Heart right ventricle (tissue), 16 donors: ENCODE data around the gene USP47. TPM values are rescaled to one million over a fixed set of nuclear protein-coding genes. Genes with fewer than 3 reads are reported as not detected.
A peak's percentile ranks its signal among the peaks of the same experiment; 100 is the strongest.

Source experiments
- ATAC-seq, 8 donors: fragments of 200-7000 bp; cut with Tn5 transposase; one replicate each; pipeline ENCODE4 v1.9.1; 2020; ENCODE audit warnings: mild to moderate bottlenecking in 8 of 8, moderate library complexity in 8 of 8, moderate number of reproducible peaks in 1 of 8
- DNase-seq, 2 donors: peaks; one replicate each; pipeline ENCODE4 v3.0.0-alpha.2; 2020
- H3K27ac ChIP-seq, 10 donors: fragments of 200-600 bp; sonication (generic) in 2 of 10; one replicate each; pipeline versions ENCODE4 v1.5.0 to v1.8.0; 2020 to 2022; ENCODE audit warnings: mild to moderate bottlenecking in 3 of 10
- H3K27me3 ChIP-seq, 7 donors: fragments of 200-600 bp; one replicate each; pipeline ENCODE4 v1.8.0; 2021 to 2022; ENCODE audit warnings: mild to moderate bottlenecking in 2 of 7
- H3K36me3 ChIP-seq, 9 donors: fragments of 200-600 bp; sonication (generic) in 1 of 9; one replicate each; pipeline versions ENCODE4 v1.5.0 to v1.8.0; 2020 to 2022; ENCODE audit warnings: mild to moderate bottlenecking in 2 of 9
- H3K4me1 ChIP-seq, 9 donors: fragments of 200-600 bp; sonication (generic) in 1 of 9; one replicate each; pipeline versions ENCODE4 v1.5.0 to v1.8.0; 2020 to 2022; ENCODE audit warnings: mild to moderate bottlenecking in 4 of 9
- H3K4me3 ChIP-seq, 10 donors: fragments of 200-600 bp; sonication (generic) in 2 of 10; one replicate each; pipeline versions ENCODE4 v1.5.0 to v1.8.0; 2020 to 2022; ENCODE audit warnings: mild to moderate bottlenecking in 7 of 10, moderate library complexity in 2 of 10
- H3K9me3 ChIP-seq, 11 donors: fragments of 200-600 bp in 10 of 11; sonication (generic) in 2 of 11; one replicate each; pipeline versions ENCODE4 v1.5.0 to v1.8.0; 2013 to 2022; ENCODE audit warnings: mild to moderate bottlenecking in 2 of 11, control low read depth in 1 of 11, moderate library complexity in 1 of 11
- WGBS, 2 donors: extraction: QIAGEN DNeasy Blood & Tissue Kit; methylation state at CpG; one replicate each; pipeline ENCODE4 v1.1.7; 2013; ENCODE audit warnings: inconsistent platforms in 1 of 2; 5-methylcytosine and 5-hydroxymethylcytosine counted together
- intact Hi-C, 10 donors: fragments of 100-400 bp; cut with DNase I; formaldehyde crosslinking; loops; one replicate each; pipeline versions ENCODE4 v1.11.1 to v1.14.2; 2022
- polyA plus RNA-seq, 2 donors: library from polyadenylated mRNA; stranded (reverse); fragments of 200-250 nt; gene quantifications; one replicate each; pipeline ENCODE4 v1.2.3, GENCODE V29; 2013
- total RNA-seq, 10 donors: library from RNA; stranded (reverse); fragmentation: NEBNext Ultra II Directional in 3 of 10; extraction: Animal tissue kit (Norgen Biotek cat#: 25700) in 3 of 10; gene quantifications; one replicate each; pipeline versions ENCODE4 v1.2.1 to v1.2.4, GENCODE V29; 2021 to 2023
- TF ChIP-seq, protein P1 (sequence below), 9 donors: fragments of 200-600 bp; sonication (generic) in 2 of 9; IDR thresholded peaks; one replicate each; pipeline versions ENCODE4 v1.5.0 to v1.8.0; 2021 to 2022; ENCODE audit warnings: antibody characterized with exemption in 9 of 9, mild to moderate bottlenecking in 5 of 9, moderate library complexity in 1 of 9
- donor health status: Arrhythmogenic right ventricular cardiomyopathy.
- donor health status: ischemic (EF 13 %, LVEDD 7.1; RV severe dilation, severe dysfunction).
- donor health status: healthy with polysubstance abuse.
- donor health status: DM: no; HTN: yes; CAD: no.
- donor health status: DM: no; HTN: no; CAD: no.
- donor health status: ischemic (EF 25% LVEDD 6.9; RV normal size, moderate dysfunction).
- donor health status: ischemic (EF 25% LVEDD 5.7; RV mildly dilated, moderate dysfunction).
- donor health status: healthy.
- donor health status: DM: yes; HTN: yes; CAD: no.
- donor health status: Ischemic cardiomyopathy.
- donor health status: ischemic (EF 35%, LVEDD 5.7; RV mildly dilated, moderate dysfunction).
- donor health status: nonischemic (EF 11% LVEDD 7.7; RV severe dilation, severe dysfunction).
- donor health status: DM: yes; HTN: yes; CAD: no.
- donor health status: PGD.
- donor health status: ischemic (EF 29% LVEDD 5.4; RV normal size, mild dysfunction).
- donor health status: nonischemic (EF 23%, LVEDD 6.1; RV moderate dilation, normal function).

The USP47 gene
- total and polyA plus RNA-seq, 12 donors: 30.5 to 56.4 (median 52.5) TPM

GRCh38 chr11:11981840-11982239, 140.1 kb downstream of the USP47 start:
- intact Hi-C loops: no loop called here
- no peaks in the 10 kb centered on the region for H3K27me3 ChIP-seq
- ATAC-seq: no peak
- no peak overlapping the region for H3K4me3 ChIP-seq
- peak overlapping the region in 9 of 10 donors; percentile 12 to 92 (median 86) for H3K27ac ChIP-seq
- H3K36me3 ChIP-seq: no peaks in the 10 kb centered on the region
- H3K9me3 ChIP-seq: no peaks in the 10 kb centered on the region
- WGBS, 2 donors: 88 to 93% methylated on average over 6 of the region's 6 CpGs
- peaks cover 65 to 99% (median 84%) of the 10 kb centered on the region in 9 donors for H3K4me1 ChIP-seq
- TF ChIP-seq, protein P1, sequence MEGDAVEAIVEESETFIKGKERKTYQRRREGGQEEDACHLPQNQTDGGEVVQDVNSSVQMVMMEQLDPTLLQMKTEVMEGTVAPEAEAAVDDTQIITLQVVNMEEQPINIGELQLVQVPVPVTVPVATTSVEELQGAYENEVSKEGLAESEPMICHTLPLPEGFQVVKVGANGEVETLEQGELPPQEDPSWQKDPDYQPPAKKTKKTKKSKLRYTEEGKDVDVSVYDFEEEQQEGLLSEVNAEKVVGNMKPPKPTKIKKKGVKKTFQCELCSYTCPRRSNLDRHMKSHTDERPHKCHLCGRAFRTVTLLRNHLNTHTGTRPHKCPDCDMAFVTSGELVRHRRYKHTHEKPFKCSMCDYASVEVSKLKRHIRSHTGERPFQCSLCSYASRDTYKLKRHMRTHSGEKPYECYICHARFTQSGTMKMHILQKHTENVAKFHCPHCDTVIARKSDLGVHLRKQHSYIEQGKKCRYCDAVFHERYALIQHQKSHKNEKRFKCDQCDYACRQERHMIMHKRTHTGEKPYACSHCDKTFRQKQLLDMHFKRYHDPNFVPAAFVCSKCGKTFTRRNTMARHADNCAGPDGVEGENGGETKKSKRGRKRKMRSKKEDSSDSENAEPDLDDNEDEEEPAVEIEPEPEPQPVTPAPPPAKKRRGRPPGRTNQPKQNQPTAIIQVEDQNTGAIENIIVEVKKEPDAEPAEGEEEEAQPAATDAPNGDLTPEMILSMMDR (IDR thresholded peaks at IDR 0.05): no peak
- DNase-seq: no peak

GRCh38 chr11:11982461-11982860, 140.7 kb downstream of the USP47 start:
- Histone ChIP-seq H3K36me3 (no peaks in the 10 kb centered on the region), H3K4me1 (peaks cover 60 to 99% (median 80%) of the 10 kb centered on the region in 9 donors), H3K27ac (peak overlapping the region in 6 of 10 donors; percentile 18 to 92 (median 86)), H3K4me3 (no peak overlapping the region), H3K27me3 (no peaks in the 10 kb centered on the region), H3K9me3 (no peaks in the 10 kb centered on the region)
- ATAC-seq (no peak), DNase-seq (no peak)
- 95 to 96% methylated on average over 10 of the region's 10 CpGs for WGBS, 2 donors
- intact Hi-C loops: no loop called here
- TF ChIP-seq, protein P1 (IDR thresholded peaks at IDR 0.05): no peak

- intact Hi-C loops: no loop called here
- TF ChIP-seq, protein P1 (IDR thresholded peaks at IDR 0.05): no peak
- Histone ChIP-seq H3K9me3 (no peaks in the 10 kb centered on the region), H3K27me3 (no peaks in the 10 kb centered on the region), H3K27ac (peak overlapping the region in 7 of 10 donors; percentile 18 to 92 (median 85)), H3K4me3 (no peak overlapping the region), H3K4me1 (peaks cover 58 to 99% (median 80%) of the 10 kb centered on the region in 9 donors), H3K36me3 (no peaks in the 10 kb centered on the region)
- WGBS, 2 donors: 85 to 89% methylated on average over 2 of the region's 2 CpGs
- no peak for ATAC-seq
- no peak for DNase-seq
Measured at GRCh38 chr11:11982975-11983374, 141.2 kb downstream of the USP47 start.

DNA sequence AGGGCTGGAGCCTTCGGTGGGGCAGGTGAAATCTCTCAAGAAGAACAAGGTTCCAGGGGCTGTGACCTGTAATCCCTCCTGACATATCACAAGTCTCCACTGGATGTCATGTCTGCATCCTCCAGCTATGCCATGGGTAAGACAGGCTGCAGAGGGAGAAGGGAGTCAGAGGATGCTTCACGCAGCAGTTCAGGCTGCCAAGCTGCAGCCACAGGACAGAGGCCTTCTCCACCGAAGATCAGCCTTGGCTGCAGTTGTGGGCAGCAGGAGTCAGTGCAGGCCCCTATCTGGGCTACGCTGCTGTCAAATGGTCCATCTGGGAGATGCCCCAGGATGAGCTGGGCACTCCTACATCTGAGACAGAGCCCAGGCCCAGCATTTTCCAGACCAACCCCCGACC, 141.7 kb downstream of the USP47 start:
- intact Hi-C loops: no loop called here
- no peaks in the 10 kb centered on the region for H3K27me3 ChIP-seq
- H3K4me1 ChIP-seq: peaks cover 58 to 99% (median 78%) of the 10 kb centered on the region in 9 donors
- ATAC-seq (no peak), DNase-seq (no peak)
- no peaks in the 10 kb centered on the region for H3K36me3 ChIP-seq
- H3K4me3 ChIP-seq: no peak overlapping the region
- no peaks in the 10 kb centered on the region for H3K9me3 ChIP-seq
- H3K27ac ChIP-seq: peak overlapping the region in 8 of 10 donors; percentile 64 to 92 (median 74)
- WGBS, 2 donors: 74 to 83% methylated on average over 5 of the region's 5 CpGs
- TF ChIP-seq, protein P1 (IDR thresholded peaks at IDR 0.05): no peak
